ENCODE data around the gene TMEM14B.
A peak's percentile ranks its signal among the peaks of the same experiment; 100 is the strongest.
"Not testable (repeated sequence)": the region's sequence is repeated elsewhere in the genome, so short reads cannot be mapped to it uniquely, and the experiment has no call there.

The TMEM14B gene

DNA sequence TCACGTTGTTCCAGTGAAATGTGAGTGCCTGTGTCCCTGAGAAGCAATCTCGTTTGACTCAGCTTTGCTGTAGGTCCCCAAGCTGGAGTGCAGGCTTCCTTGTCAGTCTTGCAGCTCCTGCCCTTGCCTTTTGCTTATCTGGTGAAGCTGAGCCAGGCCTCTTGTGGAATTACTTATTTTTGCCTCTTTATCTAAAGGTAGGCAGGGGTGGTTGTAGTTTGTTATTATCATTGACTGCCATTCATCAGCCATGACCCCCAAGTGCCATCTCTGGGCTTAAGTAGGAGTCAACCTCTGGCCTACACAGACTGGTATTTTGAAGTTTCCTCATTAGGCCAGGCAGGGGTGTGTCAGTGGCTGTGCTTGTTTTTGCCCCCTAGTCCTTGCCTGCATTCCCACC is 2.1 kb downstream of the TMEM14B start:
- DNase-seq = no peak

DNA sequence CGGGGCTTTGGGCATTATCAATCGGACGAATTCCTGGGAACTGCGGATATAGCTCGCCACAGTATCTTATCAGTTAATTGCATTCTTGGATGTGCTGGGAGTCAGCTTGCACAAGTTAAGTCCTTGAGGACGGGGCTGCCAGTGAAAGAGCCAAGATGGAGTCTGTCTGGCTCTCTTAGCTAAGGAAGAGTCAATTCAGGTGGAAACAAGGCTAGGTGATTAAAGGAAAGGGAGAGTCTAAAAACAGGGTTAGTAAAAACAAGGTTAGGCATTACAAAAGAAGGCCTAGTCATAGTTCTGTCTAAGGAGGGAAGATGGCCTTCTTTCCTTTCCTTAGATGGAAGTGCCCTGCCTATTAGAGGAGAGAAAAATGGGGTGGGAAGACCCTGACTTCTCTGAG is 3.0 kb downstream of the TMEM14B start:
- not testable (repeated sequence) for DNase-seq

DNA sequence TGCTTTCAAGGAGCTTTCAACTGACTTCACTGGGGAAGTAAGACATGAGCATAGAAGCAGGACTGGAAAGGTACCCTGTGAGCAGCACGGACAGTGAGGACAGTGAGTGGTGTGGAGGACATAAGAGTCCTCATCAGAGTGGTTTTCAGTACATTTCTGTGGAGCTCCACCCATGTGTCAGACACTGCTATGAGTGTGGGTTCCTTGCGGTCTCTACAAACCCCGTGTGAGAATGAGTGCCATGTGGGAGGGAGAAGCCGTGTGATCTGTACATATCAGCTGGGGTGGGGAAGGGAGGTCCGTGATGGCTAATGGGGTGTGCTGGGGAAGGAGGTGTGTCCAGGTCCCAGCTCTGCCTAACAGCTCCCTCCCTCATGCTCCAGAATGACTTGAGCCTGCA is 4.2 kb downstream of the TMEM14B start:
- DNase-seq = peak; percentile 35

DNA sequence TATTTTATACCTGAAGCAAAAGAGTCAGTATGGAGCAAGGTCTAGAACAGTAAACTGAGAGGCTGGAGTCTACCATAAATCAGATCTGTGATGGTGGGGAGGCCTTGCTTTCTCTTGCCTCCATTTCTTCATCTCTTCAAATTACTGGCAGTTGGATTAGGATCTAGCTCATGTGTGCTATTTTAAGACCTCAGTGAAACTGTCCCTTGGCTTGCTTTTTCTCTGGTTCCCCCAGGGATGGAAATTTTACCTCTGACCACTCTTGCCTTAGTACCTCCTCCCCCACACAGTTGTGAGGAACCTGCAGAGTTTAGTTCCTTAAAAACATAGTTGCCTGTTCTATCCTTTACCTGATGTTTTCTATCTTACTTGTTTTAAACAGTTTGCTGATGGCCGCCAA is 8.5 kb downstream of the TMEM14B start:
- DNase-seq = no peak

DNA sequence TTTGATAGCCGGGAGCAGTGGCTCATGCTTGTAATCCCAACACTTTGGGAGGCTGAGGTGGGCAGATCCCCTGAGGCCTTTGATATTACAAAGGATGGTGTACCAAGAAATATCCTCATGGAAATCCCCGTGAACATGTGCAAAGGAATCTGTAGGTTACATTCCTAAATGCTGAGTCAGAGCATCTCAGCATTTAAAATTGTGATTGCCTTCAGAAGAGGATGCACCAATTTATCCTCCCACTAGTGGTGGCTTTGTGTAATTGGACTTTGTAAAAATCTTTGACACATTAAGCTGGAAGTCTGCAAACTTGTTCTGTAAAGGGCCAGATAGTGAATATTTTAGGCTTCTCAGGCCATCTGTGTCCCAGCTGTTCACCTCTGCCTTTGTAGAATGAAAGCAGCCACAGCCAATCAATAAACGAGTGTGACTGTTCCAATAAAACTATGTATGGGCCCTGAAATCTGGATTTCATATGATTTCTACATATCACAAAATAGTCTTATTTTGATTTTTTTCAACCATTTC is 11.8 kb downstream of the TMEM14B start:
- peak; percentile 37 for DNase-seq

DNA sequence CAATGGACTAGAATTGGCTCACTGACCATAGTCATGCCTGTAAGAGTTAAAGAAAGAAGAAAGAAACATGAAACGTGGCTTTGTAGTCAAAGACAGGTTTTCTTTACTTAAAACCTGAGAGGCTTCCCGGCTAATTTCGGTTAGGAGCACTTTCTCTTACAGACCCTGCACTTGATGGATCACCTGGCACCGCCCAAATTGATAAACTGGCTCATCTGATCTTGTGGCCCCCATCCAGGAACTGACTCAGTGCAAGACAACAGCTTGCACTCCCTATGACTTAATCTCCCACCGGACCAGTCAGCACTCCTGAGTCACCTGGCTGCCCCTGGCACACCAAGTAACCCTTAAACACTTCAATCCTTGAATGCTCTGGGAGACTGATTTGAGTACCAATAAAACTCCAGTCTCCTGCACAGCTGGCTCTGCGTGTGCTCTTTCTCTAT is 12.3 kb downstream of the TMEM14B start:
- no peak for DNase-seq

DNA sequence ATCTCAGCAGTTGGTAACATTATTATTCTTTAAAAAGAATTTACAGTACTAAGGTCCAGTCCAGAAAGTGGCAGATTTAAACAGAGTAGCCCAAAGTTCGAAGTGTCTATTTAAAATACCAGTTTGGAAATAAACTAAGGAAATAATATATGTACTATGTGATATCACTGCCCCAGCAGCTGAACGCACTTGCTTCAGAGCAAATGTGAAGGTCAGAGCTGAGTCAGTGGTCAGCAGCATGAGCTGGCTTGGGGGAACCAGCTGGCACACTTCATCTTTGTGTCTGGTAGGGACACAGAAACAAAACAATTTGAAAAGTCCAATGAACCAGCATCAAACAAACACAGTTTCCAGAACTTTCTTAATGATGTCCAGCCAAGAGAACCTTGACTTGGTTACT is 15.4 kb downstream of the TMEM14B start:
- no peak for DNase-seq

DNA sequence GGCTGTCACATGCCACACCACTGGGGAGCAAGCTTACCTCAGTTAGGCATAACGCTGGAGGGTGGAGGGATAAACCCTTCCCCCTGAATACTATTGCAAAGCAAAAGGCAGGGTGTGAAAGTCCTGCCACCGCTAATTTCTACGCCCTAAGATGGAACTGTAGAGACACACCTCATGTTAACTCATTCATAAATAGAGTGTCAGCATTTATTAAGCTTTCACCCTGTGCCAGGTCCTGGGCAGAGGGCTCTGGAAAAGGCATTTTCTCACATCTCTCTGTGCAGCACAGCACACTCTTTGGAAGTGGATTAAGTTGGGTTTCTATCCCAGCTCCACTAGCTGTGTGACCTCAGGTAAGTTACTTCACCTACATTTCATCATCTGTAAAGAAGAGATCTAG is 21.8 kb downstream of the TMEM14B start:
- no peak for DNase-seq

DNA sequence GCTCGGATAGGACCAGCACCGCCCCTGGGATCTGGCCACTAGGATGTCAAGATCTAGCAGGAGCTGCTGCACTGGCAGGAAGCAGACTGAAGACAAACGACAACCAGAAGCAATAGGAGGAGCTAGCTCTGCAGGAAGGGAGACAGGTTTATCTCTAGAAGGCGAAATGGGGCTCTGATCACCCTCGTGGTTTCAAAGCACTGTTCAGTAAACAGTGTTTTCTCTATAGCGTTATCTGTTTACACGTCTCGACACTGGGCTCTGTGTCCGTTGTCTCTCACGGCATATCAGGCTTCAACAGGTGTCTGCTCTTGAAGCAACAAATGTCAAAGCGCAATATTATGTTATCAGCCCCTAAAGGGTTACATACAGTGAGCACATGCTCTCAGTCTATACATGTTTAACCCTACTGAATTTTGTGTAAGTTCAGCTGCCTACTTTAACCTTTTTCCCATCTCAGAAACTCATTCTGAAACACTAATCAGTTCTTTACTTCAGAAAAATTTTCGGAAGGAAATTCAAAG is 23.8 kb downstream of the TMEM14B start:
- DNase-seq = no peak

DNA sequence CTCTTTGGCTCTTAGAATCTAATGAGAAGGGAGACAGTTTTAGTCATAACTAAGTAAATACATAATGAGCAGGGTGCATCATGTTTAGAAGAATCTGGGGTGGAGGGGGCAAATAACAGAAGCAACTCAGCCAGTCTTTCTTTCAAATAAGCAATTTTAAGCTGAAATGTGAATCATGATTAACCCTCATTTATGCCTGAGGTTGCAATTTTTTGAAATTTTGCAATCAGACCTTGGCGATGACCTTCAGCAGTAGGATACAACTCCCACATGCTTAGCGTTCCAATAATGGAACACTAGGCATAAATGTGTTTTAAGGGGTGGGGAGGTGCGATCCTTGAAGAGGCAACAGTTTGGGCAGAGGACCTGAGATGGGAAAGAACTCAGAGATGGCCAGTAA is 30.6 kb downstream of the TMEM14B start:
- no peak for DNase-seq

DNA sequence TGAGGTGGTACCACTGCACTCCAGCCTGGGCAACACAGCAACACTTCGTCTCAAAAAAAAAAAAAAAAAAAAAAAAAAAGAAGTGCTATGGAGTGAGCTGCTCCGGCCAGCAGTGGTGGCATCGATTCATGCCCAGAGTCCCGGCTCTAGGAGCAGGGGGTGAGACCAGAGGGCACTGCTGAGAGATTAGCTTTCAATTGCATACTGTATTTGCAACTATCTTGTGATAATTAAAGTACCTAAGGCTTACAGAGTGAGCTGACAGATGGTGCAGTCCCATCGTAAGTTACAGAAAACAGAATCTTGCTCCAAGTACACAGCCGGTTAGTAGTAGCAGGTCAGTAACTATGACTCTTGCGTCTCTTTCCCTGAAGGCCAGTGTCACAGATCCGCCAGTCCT is 31.5 kb downstream of the TMEM14B start:
- no peak for DNase-seq

DNA sequence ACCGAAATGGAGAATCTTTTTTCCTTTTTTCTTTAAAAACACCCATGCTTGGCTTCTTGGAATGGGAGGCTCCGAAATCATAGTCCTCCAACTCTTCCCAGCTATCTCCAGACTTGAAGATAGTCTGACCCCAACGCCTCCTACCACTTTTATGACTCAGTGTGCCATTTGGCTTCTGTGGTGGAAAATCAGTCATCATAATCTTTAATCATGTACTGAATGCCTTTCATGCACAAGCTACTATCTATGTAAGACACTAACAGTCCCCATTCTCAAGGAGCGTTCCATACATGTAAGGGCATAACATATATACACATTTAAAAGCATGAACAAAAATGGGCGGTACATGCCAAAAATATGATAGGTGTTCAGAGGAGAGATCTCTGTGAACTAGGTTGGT is 44.1 kb downstream of the TMEM14B start:
- no peak for DNase-seq

DNA sequence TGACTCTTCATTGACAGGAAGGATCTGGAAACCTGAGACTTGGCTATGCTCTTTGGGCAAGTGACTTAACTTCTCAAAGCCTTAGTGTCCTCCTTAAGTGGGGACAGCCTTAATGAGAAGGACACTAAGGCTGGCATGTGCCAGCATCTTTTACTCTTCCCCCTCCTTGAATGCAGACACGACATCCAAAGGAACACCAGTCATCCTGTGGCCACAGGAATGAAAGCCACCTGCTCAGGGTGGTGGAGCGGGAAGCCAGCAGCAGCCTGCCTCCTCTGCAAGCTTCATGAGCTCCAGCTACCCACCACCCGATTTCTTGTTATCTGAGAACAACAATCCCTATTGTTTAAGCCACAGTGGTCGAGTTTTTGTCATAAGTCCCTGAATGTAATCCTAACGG is 44.5 kb downstream of the TMEM14B start:
- DNase-seq = no peak

DNA sequence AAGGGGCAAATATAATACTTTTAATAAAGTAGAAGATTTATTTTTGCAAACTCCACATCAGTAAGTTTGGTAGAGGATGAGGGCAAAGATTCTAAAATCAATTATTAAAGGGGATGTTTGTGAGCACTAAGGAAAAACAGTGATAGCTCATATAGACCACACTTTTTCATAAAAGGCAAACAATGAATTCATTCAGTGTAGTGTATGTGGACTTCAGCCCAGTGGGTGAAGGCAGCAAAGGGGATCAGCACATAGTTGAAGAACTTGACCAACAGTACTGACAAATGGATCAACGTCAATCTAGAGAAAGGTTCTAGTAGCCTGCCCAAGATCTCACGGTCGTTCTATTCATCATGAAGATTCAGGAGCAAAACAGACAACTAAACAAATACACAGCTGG is 45.4 kb downstream of the TMEM14B start:
- no peak for DNase-seq

DNA sequence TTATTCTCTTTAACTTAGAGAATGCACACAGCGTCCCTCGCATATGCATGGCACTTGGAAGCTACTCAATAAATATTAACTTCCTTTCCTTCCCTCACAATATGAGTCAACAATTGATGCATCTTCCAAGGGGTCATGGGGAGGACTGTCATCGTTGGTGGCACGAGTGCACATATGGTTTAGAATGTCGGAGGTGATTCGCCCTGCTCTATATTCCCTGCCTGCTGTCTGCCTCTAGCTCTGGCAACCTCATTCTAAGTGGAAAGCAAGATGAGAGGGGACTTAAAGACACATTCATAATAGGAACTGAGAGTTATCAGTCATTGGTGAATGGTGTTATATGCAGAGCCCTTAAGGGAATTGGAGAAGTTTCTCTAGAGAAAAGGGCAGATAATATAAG is 46.1 kb downstream of the TMEM14B start:
- DNase-seq = no peak

DNA sequence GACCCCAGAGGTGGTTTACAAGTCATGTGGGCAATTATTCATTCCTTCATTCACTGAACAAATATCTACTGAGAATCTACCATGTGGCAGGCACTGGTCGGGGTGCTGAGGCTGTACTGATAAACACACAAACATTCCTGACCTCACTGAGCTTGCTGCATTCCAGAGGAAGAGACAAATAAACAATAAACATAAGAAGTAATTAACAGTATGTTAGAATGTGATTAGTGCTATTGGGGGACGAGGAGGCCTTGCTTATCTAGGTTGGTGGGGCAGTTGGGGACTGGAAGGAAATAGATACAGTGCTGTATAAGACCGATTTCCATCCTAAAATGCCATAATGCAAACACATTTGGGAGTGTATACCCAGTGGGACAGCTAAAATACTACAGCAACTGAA is 46.6 kb downstream of the TMEM14B start:
- no peak for DNase-seq

DNA sequence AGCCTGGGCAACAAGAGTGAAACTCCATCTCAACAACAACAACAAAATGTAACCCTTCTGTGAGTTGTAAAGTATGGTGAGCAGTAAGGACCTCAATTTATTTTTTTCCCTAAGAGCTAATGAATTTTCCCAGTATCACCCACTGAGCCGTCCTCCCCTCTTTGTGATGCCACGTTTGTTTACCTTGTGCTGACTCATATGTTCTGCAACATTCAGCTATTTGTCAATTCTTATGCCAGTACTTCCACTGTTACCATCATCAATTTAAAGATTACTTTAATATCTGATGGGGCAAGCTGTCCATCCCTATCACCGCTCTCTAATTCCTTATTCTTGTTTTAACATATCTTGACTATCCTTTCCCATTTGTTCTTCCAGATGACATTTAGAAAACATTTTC is 53.2 kb downstream of the TMEM14B start:
- no peak for DNase-seq

DNA sequence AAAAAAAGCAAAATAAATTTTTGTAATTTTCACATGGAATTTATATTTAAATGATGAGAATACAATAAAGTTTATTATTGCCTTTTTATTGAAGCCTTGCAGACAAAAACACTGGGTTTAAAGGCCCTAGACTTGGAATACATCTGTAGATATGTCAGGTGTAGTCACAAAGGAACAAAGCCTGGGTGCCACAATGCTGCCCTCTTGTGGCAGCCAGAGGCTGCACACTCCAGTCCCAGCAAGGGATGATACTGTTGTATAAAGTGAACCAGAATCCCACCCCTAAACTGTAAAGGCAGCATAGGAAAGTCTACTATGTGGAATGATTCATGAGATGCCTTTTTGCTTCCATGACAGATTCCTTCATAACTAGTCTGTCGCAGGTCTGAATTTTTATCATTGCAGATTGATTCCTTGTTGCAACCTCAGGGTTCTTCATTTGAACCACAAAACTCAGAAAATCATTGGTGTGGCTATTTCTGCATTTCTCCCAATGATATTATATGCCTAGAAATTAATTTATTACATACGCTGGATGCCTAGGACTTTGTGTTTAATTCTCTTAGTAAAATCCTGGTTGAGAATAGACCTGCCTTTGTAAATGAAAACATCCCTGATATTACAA is 53.7 kb downstream of the TMEM14B start:
- peak; percentile 69 for DNase-seq
